Stimulated activated naive CD4-positive, alpha-beta T cell (primary cell): ENCODE measurements around the gene FOXO3.
"Not testable (repeated sequence)": the region's sequence is repeated elsewhere in the genome, so short reads cannot be mapped to it uniquely, and the experiment has no call there.

Experiments used
- DNase-seq, 6 experiments: peaks; one replicate each; lab custom pipeline; 2025; lab: John Stamatoyannopoulos, UW

The FOXO3 gene

DNA sequence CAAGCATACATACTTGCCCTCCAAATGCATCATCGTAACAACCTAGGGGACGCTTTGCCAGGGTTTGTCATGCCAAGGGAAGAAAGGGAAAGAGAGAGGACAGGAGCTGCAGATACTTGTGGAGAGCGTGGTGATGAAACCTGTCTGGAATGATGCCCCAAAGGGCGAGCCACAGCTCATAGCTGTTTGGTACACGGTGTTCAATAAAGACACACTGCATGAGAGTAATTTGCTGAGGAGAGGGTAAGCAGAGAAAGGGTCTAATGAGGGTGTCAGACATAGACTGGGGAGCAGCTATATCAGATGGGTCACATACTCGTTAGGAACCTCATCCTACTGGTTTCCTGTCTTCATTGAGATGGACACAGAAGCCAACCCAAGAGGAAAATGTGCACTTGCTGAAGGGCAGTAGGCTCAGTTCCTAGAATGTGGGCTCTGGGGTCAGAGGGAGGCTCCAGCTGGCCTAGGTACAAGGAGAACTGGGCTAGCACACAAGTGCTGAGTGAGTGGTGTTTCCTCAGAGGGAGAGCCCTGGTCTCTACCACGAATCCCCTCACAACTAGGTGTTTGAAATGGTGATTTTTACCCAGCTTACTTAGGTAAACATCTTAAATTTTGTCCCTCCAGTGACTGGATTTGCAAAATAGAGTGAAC lies 5.2 kb upstream of the FOXO3 start:
- DNase-seq: no peak

DNA sequence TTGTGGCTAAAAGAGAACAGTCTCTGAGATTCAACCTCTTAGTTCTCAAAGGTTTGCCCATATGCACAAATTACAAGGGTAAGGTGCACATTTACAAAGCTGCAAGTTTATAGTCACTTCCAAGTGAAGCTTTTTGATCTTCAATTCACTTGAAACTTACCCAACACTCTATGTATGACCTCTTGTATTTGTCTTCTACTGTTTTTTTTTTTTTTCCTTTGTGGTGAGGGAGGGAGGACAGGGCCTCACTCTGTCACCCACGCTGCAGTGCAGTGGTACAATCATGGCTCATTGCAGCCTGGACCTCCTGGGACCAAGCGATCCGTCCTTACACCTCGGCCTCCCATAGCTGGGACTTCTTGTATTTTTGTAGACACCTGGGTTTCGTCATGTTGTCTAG lies 4.5 kb upstream of the FOXO3 start:
- DNase-seq: no peak

DNA sequence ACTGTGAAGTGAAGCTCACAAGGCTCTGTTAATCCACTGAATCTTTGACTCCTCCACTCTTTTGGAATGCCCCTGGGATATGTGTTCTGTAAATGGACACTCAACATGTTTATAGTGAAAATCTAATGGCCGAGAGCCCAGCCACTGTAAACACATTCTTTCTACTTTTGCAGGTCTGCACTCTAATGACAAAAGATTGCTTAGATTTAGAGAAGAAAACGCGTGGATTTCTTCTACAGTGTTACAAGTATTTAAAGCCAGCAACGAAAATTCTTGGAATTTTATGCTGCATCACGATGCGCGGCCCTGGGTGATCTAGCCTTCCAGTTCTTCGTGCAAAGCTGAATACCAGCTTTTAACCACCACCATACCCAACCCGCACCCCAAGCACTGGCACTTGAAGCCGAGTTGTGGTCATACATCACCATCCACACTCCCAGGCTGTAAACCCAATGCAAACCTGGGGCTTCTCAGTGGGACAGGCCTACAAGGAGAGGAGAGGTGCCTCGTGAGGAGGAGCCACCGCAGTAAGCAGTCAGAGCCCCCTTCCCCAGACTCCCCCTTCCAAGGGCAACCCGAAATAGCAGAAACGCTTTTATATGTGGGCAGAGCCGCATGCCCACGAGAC lies 3.7 kb upstream of the FOXO3 start:
- DNase-seq: peak in 1 of 6 experiments; percentile 45

DNA sequence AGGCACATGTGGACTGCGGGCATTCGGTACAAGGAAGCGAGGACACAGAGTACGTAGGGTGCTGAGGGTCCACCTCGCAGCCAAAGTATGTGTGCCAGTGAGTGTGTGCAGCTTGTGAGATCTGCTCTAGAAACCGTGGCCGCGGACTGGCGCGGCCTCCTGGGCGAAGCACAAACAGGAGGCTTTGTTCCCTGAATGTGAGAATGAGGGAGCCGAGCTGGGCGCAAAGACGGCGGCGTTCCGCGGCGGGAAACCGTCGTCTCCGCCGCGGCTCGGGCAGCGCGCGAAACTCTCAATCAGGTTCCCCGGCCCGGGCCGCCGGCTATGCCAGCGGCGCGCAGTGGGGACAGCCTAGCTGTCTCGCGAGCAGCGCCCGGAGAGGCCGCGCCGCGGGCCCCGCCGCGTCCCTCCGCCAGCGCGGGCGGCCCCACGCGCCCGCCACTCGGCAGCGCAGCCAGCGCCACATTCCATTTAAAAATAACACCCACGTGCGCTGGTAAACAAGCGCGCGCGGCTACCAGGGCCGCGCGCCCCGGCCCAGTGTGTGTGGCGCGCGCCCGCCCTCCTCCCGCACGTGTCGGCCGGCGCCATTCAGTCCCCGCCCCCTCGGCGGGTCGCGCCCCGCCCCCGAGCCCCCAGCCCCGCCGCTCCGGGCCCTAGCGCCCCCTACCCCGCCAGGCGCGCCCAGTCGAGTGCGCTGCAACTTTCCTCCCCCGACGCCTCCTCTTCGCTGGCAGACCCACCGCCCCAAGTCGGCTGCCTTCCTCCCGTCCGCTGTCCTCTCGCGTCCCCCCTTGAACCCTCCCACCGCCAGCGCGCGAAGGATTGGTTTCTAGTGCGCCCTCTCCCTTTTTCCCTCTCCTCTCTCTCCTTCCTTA lies 3.0 kb upstream of the FOXO3 start:
- DNase-seq: peak; percentile 78 to 94 (median 86)

DNA sequence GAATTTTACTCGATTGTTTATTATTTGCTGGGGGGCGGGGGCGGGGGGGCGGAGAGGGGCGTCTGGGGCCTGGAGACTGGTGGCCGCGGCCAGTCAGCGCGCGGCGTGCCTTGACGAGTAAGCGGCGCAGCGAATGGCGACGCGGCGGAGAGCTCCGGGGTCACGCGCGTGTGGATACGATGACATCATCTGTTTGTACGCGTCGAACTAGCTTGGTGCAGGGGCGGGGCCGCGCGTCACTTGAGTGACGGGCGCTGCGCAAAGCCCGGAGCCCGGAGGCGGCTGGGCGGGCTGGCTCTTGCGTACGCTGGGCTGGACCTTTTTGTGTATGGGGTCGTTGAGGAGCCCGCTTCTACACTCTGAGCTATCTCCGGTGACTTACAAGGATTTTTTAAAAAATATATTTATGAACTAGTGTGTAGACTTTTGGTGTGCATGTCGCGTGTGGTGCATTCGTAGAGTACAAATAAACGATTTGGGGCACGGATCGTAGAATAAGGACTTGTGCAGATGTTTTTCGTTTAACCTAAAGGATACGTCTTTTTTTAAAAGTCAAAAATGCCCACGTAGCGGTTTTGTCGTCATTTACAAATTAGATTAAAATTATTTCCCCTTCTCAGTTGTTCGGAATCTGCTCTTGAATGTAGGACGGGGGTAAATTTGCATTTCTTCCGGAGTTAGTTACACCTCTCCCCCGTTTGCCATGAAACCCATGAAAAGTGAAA lies 2.2 kb upstream of the FOXO3 start:
- peak; percentile 93 to 97 (median 96) for DNase-seq

DNA sequence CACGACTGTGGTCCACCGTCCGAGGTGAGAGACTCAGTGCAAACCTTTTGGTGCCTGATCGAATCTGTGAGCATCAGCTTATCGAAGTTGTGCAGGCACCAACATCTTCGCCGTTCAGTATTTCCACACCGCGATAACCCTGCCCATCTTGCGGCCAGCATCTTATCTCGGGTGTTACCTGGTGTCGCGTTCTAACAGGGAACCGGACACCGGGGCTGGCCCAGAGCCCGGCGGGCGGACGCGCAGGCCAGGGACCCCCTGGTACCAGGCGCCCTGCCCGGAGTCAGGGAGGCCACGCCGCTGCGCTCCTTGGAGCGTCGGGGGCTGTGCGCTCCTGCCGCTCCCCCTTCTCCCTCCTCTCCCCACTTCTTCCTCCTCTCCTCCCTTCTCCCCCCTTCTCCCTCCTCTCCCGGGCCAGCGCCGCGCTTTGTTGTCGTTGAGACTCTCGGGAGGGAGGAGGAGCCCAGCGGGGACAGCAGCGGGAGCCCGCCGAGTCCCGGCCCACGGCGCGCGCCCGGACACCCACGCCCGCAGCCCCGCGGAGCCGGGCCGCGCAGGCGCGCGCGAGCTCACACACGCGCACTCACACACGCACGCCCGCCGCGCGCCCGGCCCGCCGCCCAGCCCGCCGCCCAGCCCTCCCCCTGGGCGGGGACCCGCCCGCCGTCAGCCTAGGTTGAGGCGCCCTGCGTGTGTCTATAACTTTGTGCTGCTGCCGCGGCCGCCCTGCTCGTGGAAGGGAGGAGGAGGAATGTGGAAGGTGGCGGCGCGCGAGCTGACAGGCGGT lies 1.4 kb upstream of the FOXO3 start:
- DNase-seq: peak; percentile 84 to 93 (median 87)

DNA sequence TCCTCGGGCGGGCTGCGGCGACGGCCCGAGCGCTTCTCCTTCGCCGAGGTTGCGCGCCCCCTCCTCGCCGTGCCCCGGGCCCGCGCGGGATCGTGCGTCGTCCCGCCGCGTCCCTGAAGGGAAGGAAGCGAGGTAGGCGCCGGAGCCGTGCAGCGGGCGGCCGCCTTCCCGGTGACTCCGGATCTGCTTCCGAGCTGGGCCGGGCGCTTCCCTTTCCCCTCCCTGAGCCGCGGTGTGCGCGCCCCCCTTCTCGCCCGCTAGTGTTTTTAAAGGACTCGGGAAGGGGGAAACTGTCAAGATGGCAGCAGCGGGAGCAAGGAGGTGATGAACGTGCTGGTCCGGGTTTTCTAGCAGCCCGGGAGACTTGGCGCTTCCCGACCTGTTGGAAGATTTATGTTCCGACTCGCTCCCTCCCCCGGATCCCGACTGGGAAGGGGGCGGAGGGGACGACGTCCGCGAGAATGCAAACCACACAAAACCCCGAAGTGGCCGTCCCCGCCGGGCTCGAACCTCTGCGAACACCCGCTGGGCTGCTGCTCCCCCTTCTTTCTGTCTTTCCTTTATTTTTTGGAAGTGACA lies 744 bp upstream of the FOXO3 start:
- DNase-seq: peak in 2 of 6 experiments; percentile 55 to 74

DNA sequence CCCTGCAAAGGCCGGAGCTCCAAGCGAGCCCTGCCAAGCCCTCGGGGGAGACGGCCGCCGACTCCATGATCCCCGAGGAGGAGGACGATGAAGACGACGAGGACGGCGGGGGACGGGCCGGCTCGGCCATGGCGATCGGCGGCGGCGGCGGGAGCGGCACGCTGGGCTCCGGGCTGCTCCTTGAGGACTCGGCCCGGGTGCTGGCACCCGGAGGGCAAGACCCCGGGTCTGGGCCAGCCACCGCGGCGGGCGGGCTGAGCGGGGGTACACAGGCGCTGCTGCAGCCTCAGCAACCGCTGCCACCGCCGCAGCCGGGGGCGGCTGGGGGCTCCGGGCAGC lies 561 bp downstream of the FOXO3 start:
- not testable (repeated sequence) for DNase-seq

DNA sequence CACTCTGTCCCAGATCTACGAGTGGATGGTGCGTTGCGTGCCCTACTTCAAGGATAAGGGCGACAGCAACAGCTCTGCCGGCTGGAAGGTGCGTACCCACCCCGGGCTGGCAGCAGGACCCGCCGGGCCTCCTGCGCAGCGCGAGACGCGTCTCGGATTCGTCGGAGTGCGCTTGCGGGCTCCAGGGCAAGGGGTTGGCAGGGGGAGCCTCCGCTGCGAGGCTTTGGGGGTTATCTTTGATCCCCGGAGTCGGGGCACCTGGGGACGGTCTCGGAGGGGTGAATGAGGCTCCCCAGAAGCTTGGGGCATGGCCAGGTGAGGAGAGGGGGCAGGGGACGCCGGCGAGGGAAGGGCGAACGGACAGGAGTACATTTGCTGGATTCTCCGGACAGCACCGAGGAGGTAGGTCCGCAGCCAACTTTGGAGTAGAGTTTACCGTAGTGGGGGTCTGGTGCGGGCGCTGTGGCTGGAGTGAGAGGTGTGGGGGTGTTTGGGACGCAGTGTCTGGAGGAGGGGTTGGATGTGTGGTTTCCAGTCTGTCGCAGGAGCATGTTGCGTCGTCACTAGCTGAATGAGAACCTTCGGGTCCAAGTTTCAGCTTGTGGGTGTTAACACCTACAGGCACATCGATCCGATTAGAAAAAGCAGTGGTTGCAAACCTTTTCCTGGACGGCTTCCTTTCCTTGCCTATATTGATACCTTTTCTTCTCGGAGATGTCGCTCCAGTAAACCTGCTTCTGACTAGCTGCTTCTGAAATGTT lies 1.2 kb downstream of the FOXO3 start:
- DNase-seq: no peak

DNA sequence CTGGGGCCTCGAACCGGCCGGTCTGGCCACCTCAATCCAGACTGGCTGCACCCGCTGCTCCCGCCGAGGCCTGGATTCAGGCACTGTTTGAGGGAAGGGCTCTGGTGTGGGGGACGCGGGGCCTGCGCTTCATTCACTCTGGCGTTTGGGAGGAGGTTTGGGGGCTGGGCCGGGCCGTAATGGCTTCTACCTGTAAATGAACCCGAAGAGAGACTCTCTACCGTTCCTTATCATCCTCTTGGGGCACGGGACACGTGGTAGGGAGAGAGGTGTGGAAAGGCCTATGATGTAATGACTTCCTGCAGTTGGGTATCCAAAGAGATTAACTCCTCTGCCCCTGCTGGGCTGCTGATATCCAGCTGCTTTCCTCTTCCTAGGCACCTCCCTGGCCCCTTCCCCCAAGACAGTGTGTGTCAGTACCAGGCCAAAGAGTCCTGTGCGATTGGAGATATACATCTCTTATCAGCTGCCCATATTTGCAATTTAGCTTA lies 1.8 kb downstream of the FOXO3 start:
- DNase-seq: no peak

DNA sequence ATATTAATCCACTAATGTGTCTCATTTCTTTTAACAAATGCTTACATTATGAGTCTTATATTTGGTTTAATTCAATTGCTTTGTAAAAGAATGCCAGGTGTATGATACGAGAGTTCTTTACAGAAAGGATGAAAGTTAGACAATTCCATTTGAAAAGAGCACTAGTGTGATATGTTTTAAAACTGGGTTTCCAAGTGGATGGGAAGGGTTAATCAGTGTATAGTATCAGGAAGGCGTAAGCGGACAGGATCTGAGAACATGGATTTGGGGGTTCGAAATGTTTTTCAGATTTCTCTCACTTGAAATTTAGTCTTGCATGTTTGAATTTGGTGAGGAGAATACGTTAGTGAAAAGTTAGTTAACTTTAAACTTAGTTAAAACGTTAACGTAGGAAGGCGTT lies 2.6 kb downstream of the FOXO3 start:
- no peak for DNase-seq

DNA sequence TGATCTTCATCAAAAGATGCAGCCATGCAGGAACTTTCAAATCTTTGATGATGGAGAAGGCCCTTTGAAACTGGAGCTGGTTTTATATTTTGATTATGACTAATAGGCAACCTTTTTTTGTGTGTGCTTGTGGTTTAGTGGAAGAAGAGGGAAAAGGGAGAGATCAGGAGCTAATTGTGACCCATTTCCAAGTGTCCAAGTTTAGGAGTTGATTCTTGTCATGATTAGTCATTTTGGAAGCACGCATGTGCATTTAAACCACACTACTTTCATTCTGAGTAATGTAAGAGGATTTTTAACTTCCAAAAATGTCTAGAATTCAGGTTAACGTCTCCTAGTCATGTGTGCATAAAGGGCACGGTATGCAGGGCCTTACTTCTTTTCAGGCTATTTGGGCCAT lies 3.5 kb downstream of the FOXO3 start:
- DNase-seq: no peak

DNA sequence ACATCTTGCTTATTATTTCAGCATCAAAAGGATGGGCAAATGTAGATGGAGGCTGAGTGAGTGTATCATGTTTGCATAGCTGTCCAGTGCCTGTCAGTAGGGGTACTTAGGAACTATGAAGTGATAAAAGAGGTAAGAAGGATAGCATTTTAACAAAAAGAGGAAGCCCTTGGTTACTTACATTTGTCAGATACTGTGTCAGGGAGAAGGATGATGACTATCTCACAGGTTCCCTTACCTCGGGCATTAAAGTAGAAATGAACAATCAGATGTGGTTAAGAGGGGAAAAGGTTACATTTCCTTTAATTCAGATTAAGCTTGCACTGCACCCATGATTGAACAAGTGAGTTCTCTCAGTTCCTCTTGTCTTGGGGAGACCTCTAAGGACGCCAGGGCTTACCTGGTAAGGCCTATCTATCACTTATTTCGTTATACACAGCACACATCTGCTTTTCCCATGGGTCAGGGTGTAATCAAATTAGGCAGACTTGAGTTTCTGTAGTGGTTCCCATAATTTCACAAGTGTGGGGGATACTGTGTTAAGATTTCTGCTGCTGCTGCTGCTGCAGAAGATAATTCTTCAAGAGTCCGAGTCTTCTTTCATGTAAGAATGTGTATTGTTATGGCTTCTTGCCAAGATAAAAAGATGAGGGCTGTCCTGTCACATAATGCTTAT lies 4.5 kb downstream of the FOXO3 start:
- peak in 3 of 6 experiments; percentile 66 to 73 (median 73) for DNase-seq

DNA sequence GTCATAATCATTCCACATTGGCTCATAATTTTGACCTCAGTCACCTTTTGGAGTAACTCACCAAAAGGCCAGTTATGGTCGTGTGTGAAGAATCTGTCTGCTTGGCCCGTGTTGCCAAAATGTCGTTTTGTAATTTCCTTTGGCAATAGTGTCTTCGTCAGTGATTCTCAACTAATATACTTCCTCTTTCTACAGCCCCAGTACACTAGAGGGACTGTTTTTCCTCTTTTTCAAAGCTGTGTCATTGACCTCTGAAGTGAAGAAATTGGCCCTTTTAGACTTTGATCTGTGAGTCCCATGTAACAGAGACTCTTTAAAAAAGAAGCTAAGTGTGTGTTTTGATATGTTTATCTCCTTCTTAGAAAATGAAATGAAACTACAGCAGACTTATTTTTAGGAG lies 5.2 kb downstream of the FOXO3 start:
- no peak for DNase-seq

DNA sequence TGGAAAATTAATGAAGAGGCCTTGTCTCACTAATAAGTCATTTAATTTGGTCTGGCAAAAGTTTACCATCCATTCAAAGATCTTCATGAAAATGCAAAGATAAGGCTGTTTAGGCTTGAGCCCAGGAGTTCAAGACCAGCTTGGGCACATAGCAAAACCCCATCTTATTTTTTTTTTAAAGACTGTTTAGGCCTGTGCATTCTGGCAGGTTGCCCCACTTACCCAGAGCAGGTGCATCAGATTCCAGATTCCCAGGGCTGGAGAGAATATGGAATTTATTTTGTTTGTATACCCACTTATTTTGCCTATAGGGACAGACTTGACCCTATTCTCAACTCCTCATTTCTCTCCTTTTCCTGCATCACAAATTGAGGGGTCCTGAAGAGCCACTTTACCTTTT lies 5.7 kb downstream of the FOXO3 start:
- DNase-seq: no peak

DNA sequence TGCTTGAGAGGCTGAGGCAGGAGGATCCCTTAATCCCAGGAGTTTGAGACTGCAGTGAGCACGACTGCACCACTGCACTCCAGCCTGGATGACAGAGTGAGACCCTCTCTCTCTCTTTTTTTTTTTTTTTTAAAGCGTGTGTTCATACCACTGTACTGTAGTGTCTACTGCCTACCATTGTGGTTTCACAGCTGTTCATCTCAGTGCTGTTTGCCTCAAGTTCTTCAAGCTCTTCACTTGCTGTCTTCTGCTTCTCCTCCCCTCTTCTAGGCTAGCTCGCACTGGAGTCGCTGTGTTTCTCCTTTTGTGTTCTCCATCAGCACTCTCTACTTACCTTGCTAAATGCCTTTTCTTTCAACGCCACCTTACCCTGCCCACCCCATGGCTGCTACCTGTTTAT lies 7.4 kb downstream of the FOXO3 start:
- DNase-seq: no peak

DNA sequence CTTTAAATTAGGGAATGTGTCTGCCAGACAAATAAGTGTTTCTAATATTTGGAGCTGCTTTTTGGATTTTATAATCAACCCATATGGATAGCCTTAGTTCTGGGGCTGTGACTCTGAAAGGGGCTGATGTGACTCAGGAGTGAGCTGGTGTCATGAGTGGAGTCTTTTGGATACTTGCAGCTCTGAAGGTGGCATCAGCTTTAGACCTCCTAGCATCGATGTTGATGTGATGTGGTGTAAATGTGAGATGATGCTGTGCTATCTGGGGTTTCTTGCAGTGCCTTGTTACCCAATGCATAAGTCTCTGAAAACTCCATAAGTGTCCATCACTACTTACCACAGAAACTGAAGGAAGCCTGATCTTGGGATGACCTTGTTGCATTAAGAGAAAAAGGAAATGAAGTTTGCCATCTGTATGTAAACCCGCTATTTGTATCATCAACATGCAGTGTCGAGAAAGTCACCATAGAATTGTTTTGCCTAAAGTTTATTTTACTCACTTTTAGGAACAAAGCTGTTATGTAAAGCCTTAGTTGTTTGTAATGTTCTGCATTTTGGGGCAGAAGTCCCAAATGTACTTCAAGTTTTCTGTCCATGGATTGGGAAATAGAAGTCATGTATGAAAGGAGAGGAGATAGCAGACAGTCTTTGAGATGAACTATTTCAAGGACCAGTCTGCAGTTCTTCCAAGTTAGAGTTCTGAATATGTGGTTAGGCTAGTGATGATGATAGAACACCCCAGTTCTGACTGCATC lies 8.0 kb downstream of the FOXO3 start:
- no peak for DNase-seq

DNA sequence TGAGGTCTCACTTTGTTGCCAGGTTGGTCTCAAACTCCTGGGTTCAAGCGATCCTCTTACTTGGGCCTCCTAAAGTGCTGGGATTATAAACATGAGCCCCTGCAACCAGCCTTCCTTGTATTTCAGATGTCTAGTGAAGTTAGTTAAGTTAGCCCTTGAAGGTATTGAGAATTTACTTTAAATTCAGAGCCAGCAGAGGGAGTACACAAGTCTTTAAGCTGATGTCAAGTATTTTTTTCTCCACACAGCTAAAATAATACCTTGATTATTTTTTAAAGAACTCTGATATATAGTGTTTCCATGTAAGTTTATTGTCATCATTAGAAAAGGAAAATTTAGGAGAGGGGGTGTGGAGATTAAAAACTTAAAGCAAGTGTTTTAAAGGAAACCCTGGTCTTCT lies 9.8 kb downstream of the FOXO3 start:
- no peak for DNase-seq
